GM12878 (cell line): ENCODE measurements around the gene DDX49. TPM values are rescaled to one million over a fixed set of nuclear protein-coding genes. Genes with fewer than 3 reads are reported as not detected.

Source experiments
- ATAC-seq: fragments of 200-7000 bp; cut with Tn5 transposase; 3 replicates; pipeline ENCODE4 v1.9.1; 2020; ENCODE audit warnings: mild to moderate bottlenecking, moderate library complexity
- BruUV-seq: library from RNA; stranded (reverse); fragments of 400-500 nt; replicated peaks from 2 replicates; lab custom pipeline; 2021; lab: Mats Ljungman, UMichigan
- CTCF ChIA-PET: fragments of 300-600 bp; sonication (Branson Sonifier 250); formaldehyde crosslinking; extraction: SDS; loops from one replicate; lab custom pipeline; 2021; ENCODE audit warnings: inconsistent platforms; lab: Yijun Ruan, JAX
- POLR2A ChIA-PET: fragments of 350-600 bp; formaldehyde crosslinking; extraction: SDS; loops from one replicate; lab custom pipeline; 2021; ENCODE audit warnings: inconsistent platforms; lab: Charles Lee
- RAD21 ChIA-PET: fragments of 300-600 bp; sonication (Branson Sonifier 250); formaldehyde crosslinking; loops from one replicate; lab custom pipeline; 2023; ENCODE audit warnings: antibody characterized with exemption; ENCODE audit not compliant: unreplicated experiment; lab: Charles Lee
- SMC1A ChIA-PET: fragments of 300-600 bp; sonication (Branson Sonifier 250); formaldehyde crosslinking; loops from one replicate; lab custom pipeline; 2023; ENCODE audit not compliant: unreplicated experiment, uncharacterized antibody; lab: Charles Lee
- DNase-seq: peaks from one replicate; pipeline ENCODE4 v3.0.0-alpha.2; 2011; ENCODE audit warnings: low read depth, low spot score
- FAIRE-seq: peaks from 3 replicates; lab custom pipeline; 2011; peaks lifted over from hg19 to GRCh38; lab: Jason Lieb, UNC
- H2AFZ ChIP-seq: 2 replicates; pipeline ENCODE4 v1.6.0; 2011; ENCODE audit warnings: low read depth, low read length, control low read depth; ENCODE audit not compliant: control insufficient read depth
- H3K27ac ChIP-seq: 2 replicates; pipeline ENCODE4 v1.5.1; 2011; ENCODE audit warnings: control low read depth; ENCODE audit not compliant: control insufficient read depth, insufficient read depth
- H3K27me3 ChIP-seq, 2 experiments: replicated peaks in 1 of 2; 2 replicates each; pipeline versions ENCODE4 v1.6.0 to v1.6.1; 2011; ENCODE audit warnings: low read length in 1 of 2; ENCODE audit not compliant: control insufficient read depth in 2 of 2, insufficient read depth in 2 of 2
- H3K36me3 ChIP-seq, 2 experiments: 2 replicates each; pipeline ENCODE4 v1.5.1; 2011; ENCODE audit warnings: low read length in 1 of 2; ENCODE audit not compliant: control insufficient read depth in 2 of 2, insufficient read depth in 2 of 2
- H3K4me1 ChIP-seq: 2 replicates; pipeline ENCODE4 v1.6.1; 2011; ENCODE audit warnings: mild to moderate bottlenecking, low read length, moderate library complexity, mixed read lengths; ENCODE audit not compliant: control insufficient read depth, insufficient read depth
- H3K4me2 ChIP-seq: 2 replicates; pipeline ENCODE4 v1.6.0; 2011; ENCODE audit warnings: control low read depth; ENCODE audit not compliant: control insufficient read depth, insufficient read depth
- H3K4me3 ChIP-seq: fragments of 200-600 bp; sonication (generic); 2 replicates; pipeline ENCODE4 v1.5.1; 2016
- H3K79me2 ChIP-seq: 2 replicates; pipeline ENCODE4 v1.6.0; 2011; ENCODE audit warnings: low read length; ENCODE audit not compliant: control insufficient read depth, insufficient read depth
- H3K9ac ChIP-seq: 2 replicates; pipeline ENCODE4 v1.8.0; 2011; ENCODE audit warnings: low read length, control low read depth, mixed read lengths; ENCODE audit not compliant: control insufficient read depth, insufficient read depth
- H3K9me3 ChIP-seq: replicated peaks from 3 replicates; pipeline ENCODE4 v1.5.1; 2011; ENCODE audit warnings: mild to moderate bottlenecking, low read length; ENCODE audit not compliant: control insufficient read depth, insufficient read depth
- H4K20me1 ChIP-seq: 2 replicates; pipeline ENCODE4 v1.6.0; 2011; ENCODE audit not compliant: control insufficient read depth, insufficient read depth
- HDGF ChIP-seq: fragments of 450-650 bp; IDR thresholded peaks from 2 replicates; pipeline ENCODE4 v1.6.1; 2016; ENCODE audit warnings: antibody characterized with exemption
- IKZF2 ChIP-seq, 2 experiments: fragments of 450-650 bp; IDR thresholded peaks; 2 replicates each; pipeline ENCODE4 v1.6.1; 2017; ENCODE audit warnings: mild to moderate bottlenecking in 2 of 2, moderate library complexity in 2 of 2
- MEF2B ChIP-seq: fragments of 450-650 bp; IDR thresholded peaks from 2 replicates; pipeline ENCODE4 v1.6.1; 2018; ENCODE audit warnings: mild to moderate bottlenecking, moderate library complexity; ENCODE audit not compliant: partially characterized antibody, poor library complexity, severe bottlenecking
- NFXL1 ChIP-seq: fragments of 450-650 bp; IDR thresholded peaks from 2 replicates; pipeline ENCODE4 v1.6.1; 2017; ENCODE audit warnings: antibody characterized with exemption, mild to moderate bottlenecking, borderline replicate concordance
- RUNX3 ChIP-seq: IDR thresholded peaks from 2 replicates; pipeline ENCODE4 v1.6.1; 2012; ENCODE audit warnings: low read length, inconsistent platforms
- STAT3 ChIP-seq: IDR thresholded peaks from 2 replicates; pipeline ENCODE4 v1.6.1; 2011; ENCODE audit warnings: low read depth, low read length, improper control_type of control experiment
- in situ Hi-C: fragments of 300-500 bp; cut with MboI; formaldehyde crosslinking; loops from 9 replicates; pipeline ENCODE4 v1.14.3; 2018; ENCODE audit warnings: mixed read lengths
- intact Hi-C: fragments of 100-400 bp; cut with micrococcal nuclease; formaldehyde crosslinking; loops from one replicate; pipeline ENCODE4 v1.14.2; 2022; ENCODE audit not compliant: unreplicated experiment
- polyA plus RNA-seq, 11 experiments: library from polyadenylated mRNA; depleted of rRNA in 4 of 11; unstranded in 6 of 11; stranded (reverse) in 5 of 11; fragments of >200 nt; fragmentation: Nextera tagmentation in 4 of 11; fragmentation: Illumina TruSeq in 1 of 11; extraction: Ambion mirVana in 4 of 11; extraction: Trizol in 1 of 11; gene quantifications; 1 replicate in 1 of 11; 2 replicates in 10 of 11; pipeline versions ENCODE4 v1.2.1 to v1.2.3, GENCODE V29; 2011 to 2016; ENCODE audit warnings: inconsistent platforms in 2 of 11, missing spikeins in 2 of 11, low read depth in 1 of 11
- total RNA-seq, 4 experiments: library from RNA; depleted of rRNA in 3 of 4; stranded (reverse); fragments of >200 nt in 3 of 4; fragmentation: Illumina TruSeq in 1 of 4; extraction: Trizol in 1 of 4; gene quantifications; 2 replicates each; pipeline versions ENCODE4 v1.2.1 to v1.2.3, GENCODE V29; 2013 to 2021
- TF ChIP-seq, protein P1 (sequence below): fragments of 450-650 bp; IDR thresholded peaks from 2 replicates; pipeline ENCODE4 v1.6.1; 2017; ENCODE audit warnings: mild to moderate bottlenecking
- TF ChIP-seq, protein P2 (sequence below): fragments of 450-650 bp; IDR thresholded peaks from 2 replicates; pipeline ENCODE4 v1.6.1; 2017; ENCODE audit warnings: mild to moderate bottlenecking, moderate library complexity
- TF ChIP-seq, protein P3 (sequence below): fragments of 450-650 bp; IDR thresholded peaks from 2 replicates; pipeline ENCODE4 v1.6.1; 2017; ENCODE audit warnings: mild to moderate bottlenecking, low read depth, inconsistent platforms; ENCODE audit not compliant: poor library complexity, severe bottlenecking

Gene DDX49
- total and polyA plus RNA-seq, 10 of the 15 experiments (the other 5 are each of a cell fraction or from before 2014, with no cell fraction given) = 0.58 to 102 (median 48.1) TPM

GRCh38 chr19:18946335-18946734 is 26.8 kb downstream of the DDX49 start:
- CTCF ChIA-PET = no interaction called here
- H3K4me3 ChIP-seq = no peak overlapping the region
- no peak overlapping the region for H3K9ac ChIP-seq
- intact Hi-C loops (no loop called here), in situ Hi-C loops (no loop called here)
- no peak overlapping the region for H3K4me2 ChIP-seq
- H3K4me1 ChIP-seq = peaks cover 14% of the 10 kb centered on the region
- DNase-seq = no peak
- H4K20me1 ChIP-seq = no peaks in the 10 kb centered on the region
- H3K27ac ChIP-seq = no peak overlapping the region
- no peak for ATAC-seq
- no peak for TF ChIP-seq HDGF
- TF ChIP-seq RUNX3 = no peak
- no peak for TF ChIP-seq MEF2B
- TF ChIP-seq, protein P1, sequence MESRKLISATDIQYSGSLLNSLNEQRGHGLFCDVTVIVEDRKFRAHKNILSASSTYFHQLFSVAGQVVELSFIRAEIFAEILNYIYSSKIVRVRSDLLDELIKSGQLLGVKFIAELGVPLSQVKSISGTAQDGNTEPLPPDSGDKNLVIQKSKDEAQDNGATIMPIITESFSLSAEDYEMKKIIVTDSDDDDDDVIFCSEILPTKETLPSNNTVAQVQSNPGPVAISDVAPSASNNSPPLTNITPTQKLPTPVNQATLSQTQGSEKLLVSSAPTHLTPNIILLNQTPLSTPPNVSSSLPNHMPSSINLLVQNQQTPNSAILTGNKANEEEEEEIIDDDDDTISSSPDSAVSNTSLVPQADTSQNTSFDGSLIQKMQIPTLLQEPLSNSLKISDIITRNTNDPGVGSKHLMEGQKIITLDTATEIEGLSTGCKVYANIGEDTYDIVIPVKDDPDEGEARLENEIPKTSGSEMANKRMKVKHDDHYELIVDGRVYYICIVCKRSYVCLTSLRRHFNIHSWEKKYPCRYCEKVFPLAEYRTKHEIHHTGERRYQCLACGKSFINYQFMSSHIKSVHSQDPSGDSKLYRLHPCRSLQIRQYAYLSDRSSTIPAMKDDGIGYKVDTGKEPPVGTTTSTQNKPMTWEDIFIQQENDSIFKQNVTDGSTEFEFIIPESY = no peak
- no peak for TF ChIP-seq STAT3
- no peak for TF ChIP-seq NFXL1
- TF ChIP-seq, protein P2, sequence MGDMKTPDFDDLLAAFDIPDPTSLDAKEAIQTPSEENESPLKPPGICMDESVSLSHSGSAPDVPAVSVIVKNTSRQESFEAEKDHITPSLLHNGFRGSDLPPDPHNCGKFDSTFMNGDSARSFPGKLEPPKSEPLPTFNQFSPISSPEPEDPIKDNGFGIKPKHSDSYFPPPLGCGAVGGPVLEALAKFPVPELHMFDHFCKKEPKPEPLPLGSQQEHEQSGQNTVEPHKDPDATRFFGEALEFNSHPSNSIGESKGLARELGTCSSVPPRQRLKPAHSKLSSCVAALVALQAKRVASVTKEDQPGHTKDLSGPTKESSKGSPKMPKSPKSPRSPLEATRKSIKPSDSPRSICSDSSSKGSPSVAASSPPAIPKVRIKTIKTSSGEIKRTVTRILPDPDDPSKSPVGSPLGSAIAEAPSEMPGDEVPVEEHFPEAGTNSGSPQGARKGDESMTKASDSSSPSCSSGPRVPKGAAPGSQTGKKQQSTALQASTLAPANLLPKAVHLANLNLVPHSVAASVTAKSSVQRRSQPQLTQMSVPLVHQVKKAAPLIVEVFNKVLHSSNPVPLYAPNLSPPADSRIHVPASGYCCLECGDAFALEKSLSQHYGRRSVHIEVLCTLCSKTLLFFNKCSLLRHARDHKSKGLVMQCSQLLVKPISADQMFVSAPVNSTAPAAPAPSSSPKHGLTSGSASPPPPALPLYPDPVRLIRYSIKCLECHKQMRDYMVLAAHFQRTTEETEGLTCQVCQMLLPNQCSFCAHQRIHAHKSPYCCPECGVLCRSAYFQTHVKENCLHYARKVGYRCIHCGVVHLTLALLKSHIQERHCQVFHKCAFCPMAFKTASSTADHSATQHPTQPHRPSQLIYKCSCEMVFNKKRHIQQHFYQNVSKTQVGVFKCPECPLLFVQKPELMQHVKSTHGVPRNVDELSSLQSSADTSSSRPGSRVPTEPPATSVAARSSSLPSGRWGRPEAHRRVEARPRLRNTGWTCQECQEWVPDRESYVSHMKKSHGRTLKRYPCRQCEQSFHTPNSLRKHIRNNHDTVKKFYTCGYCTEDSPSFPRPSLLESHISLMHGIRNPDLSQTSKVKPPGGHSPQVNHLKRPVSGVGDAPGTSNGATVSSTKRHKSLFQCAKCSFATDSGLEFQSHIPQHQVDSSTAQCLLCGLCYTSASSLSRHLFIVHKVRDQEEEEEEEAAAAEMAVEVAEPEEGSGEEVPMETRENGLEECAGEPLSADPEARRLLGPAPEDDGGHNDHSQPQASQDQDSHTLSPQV = no peak
- no peak for TF ChIP-seq IKZF2 (IDR thresholded peaks at IDR 0.05)
- TF ChIP-seq, protein P3, sequence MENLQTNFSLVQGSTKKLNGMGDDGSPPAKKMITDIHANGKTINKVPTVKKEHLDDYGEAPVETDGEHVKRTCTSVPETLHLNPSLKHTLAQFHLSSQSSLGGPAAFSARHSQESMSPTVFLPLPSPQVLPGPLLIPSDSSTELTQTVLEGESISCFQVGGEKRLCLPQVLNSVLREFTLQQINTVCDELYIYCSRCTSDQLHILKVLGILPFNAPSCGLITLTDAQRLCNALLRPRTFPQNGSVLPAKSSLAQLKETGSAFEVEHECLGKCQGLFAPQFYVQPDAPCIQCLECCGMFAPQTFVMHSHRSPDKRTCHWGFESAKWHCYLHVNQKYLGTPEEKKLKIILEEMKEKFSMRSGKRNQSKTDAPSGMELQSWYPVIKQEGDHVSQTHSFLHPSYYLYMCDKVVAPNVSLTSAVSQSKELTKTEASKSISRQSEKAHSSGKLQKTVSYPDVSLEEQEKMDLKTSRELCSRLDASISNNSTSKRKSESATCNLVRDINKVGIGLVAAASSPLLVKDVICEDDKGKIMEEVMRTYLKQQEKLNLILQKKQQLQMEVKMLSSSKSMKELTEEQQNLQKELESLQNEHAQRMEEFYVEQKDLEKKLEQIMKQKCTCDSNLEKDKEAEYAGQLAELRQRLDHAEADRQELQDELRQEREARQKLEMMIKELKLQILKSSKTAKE = no peak
- no peaks in the 10 kb centered on the region for H3K36me3 ChIP-seq
- SMC1A ChIA-PET = interaction anchor here (0.9 to 1.6 kb wide), 2 partner anchors 26 to 27 kb away, joined by 3 to 6 read pairs; partner anchors contain the start of genes COPE and DDX49
- POLR2A ChIA-PET = no interaction called here
- H2AFZ ChIP-seq = no peak overlapping the region
- BruUV-seq = no TSS peak
- H3K27me3 ChIP-seq = peaks cover 0 to 1% of the 10 kb centered on the region in 2 experiments; a peak in 1 of 4 replicates
- H3K79me2 ChIP-seq = no peaks in the 10 kb centered on the region
- RAD21 ChIA-PET = no interaction called here
- no peak for FAIRE-seq
- no peaks in the 10 kb centered on the region for H3K9me3 ChIP-seq
